Measurements from ENCODE around the gene ACTL7B. TPM values are rescaled to one million over a fixed set of nuclear protein-coding genes. Genes with fewer than 3 reads are reported as not detected.

ACTL7B gene
- total and polyA plus RNA-seq, 2 donors (not counting 1 experiment from before 2014, with no cell fraction given) = 0.07 TPM; not detected in 1

DNA sequence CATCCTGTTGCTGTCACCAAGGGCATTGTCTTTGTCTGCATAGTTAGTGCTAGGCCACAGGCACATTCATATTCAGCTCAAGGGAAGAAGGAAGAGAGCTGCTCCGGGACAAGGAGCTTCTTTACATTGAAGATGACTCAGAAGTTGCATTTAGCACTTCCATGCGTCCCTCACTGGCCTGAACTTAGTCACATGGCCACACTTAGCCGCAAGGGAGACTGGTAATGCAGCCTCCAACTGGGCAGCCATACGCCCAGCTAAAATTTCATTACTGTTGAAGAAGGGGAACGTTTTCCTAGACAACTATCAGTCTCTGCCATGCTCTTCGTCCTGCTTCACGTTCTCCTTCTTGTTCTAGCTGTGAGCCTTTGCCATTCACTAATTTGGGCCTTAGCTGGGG lies 20.0 kb downstream of the ACTL7B start:
- TF ChIP-seq EZH2 (IDR thresholded peaks at IDR 0.05; ENCODE audit: borderline replicate concordance, insufficient read depth, low read depth, low read length, poor library complexity, severe bottlenecking) = no peak
- TF ChIP-seq, protein P1, sequence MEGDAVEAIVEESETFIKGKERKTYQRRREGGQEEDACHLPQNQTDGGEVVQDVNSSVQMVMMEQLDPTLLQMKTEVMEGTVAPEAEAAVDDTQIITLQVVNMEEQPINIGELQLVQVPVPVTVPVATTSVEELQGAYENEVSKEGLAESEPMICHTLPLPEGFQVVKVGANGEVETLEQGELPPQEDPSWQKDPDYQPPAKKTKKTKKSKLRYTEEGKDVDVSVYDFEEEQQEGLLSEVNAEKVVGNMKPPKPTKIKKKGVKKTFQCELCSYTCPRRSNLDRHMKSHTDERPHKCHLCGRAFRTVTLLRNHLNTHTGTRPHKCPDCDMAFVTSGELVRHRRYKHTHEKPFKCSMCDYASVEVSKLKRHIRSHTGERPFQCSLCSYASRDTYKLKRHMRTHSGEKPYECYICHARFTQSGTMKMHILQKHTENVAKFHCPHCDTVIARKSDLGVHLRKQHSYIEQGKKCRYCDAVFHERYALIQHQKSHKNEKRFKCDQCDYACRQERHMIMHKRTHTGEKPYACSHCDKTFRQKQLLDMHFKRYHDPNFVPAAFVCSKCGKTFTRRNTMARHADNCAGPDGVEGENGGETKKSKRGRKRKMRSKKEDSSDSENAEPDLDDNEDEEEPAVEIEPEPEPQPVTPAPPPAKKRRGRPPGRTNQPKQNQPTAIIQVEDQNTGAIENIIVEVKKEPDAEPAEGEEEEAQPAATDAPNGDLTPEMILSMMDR (IDR thresholded peaks at IDR 0.05) = no peak
- Mint-ChIP-seq H3K4me1 (peaks cover 24% of the 10 kb centered on the region), H3K4me3 (no peak overlapping the region), H3K27ac (no peak overlapping the region), H3K27me3 (peaks cover under 1% of the 10 kb centered on the region), H3K9me3 (ENCODE audit: insufficient read depth) (no peaks in the 10 kb centered on the region)
- Histone ChIP-seq H4K20me1 (ENCODE audit: control insufficient read depth, insufficient read depth, low read length, poor library complexity, severe bottlenecking) (no peaks in the 10 kb centered on the region), H3K36me3 (replicated peaks in 1 of 2; ENCODE audit: control extremely low read depth in 1 of 2, control insufficient read depth in 1 of 2, extremely low read depth in 1 of 2, insufficient read depth in 2 of 2, low read length in 1 of 2) (no peaks in the 10 kb centered on the region), H3K79me2 (ENCODE audit: control insufficient read depth, insufficient read depth, low read length) (no peaks in the 10 kb centered on the region), H3K9ac (ENCODE audit: low read length) (peak overlapping the region; percentile 8), H3K27me3 (replicated peaks in 1 of 4; ENCODE audit: control extremely low read depth in 1 of 4, control insufficient read depth in 3 of 4, insufficient read depth in 4 of 4, low read length in 3 of 4) (no peaks in the 10 kb centered on the region), H2AFZ (ENCODE audit: insufficient read depth, low read depth, low read length, poor library complexity, severe bottlenecking) (no peak overlapping the region), H3K4me2 (replicated peaks; ENCODE audit: low read depth, low read length, poor library complexity, severe bottlenecking) (peak overlapping the region; percentile 20), H3K4me1 (ENCODE audit: control insufficient read depth in 2 of 2, insufficient read depth in 2 of 2, low read length in 2 of 2) (peaks cover 21 to 23% of the 10 kb centered on the region in 2 donors), H3K27ac (ENCODE audit: low read length in 2 of 2) (no peak overlapping the region), H3K9me3 (ENCODE audit: control extremely low read depth in 1 of 3, control insufficient read depth in 2 of 3, insufficient read depth in 1 of 3, low read length in 2 of 3) (no peaks in the 10 kb centered on the region), H3K4me3 (ENCODE audit: control extremely low read depth in 1 of 5, extremely low read depth in 1 of 5, insufficient read depth in 1 of 5, low read depth in 2 of 5, low read length in 4 of 5) (no peak overlapping the region)
- intact Hi-C loops (cut with micrococcal nuclease) = no loop called here
- ChIA-PET CTCF (no interaction called here), POLR2A (no interaction called here)
- DNase-seq (no peak), ATAC-seq (ENCODE audit: low read depth) (no peak)
- 94% methylated on average over 5 of the region's 7 CpGs for WGBS (ENCODE audit: insufficient coverage)

DNA sequence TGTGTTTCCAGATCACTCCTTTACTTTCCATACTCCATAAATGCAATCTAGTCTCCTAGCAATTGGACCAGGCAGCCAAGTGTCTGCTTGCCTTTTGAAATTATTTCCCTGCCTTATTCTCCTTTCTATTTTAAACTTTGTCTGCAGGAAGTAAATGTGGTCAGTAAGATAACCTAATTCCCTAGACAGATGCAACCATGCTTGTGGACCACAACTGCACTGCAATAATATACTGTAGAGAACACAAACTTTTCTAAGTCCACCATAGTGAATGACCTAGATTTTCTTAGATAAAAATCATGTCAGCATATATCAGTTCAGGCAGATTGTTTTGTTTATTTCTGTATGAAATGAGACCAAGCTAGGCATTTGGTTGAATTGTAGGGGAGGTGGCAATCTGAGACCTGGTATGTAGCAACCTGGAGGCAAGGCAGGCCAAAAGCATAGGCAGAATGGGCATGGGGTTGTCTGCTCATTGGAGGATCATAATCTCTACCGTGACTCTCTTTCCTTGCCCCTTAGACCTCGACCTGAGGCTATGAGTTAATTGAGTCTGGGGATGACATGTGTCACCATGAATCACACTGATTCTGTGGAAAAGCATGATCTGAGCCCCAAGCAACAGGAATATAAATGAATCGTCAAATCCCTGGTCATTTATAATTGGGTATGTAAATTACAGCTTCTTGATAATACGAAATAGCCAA lies 20.7 kb downstream of the ACTL7B start:
- peak overlapping the region; percentile 8 for H3K9ac ChIP-seq (ENCODE audit: low read length)
- Mint-ChIP-seq H3K4me3 (peak overlapping the region; percentile 40), H3K27me3 (peaks cover 5% of the 10 kb centered on the region), H3K9me3 (ENCODE audit: insufficient read depth) (no peaks in the 10 kb centered on the region), H3K27ac (no peak overlapping the region), H3K4me1 (peaks cover 24% of the 10 kb centered on the region)
- TF ChIP-seq EZH2 (IDR thresholded peaks at IDR 0.05; ENCODE audit: borderline replicate concordance, insufficient read depth, low read depth, low read length, poor library complexity, severe bottlenecking) = no peak
- TF ChIP-seq, protein P1 (IDR thresholded peaks at IDR 0.05) = no peak
- H3K27me3 ChIP-seq (replicated peaks in 1 of 4; ENCODE audit: control extremely low read depth in 1 of 4, control insufficient read depth in 3 of 4, insufficient read depth in 4 of 4, low read length in 3 of 4) = no peaks in the 10 kb centered on the region
- no peaks in the 10 kb centered on the region for H3K9me3 ChIP-seq (ENCODE audit: control extremely low read depth in 1 of 3, control insufficient read depth in 2 of 3, insufficient read depth in 1 of 3, low read length in 2 of 3)
- ChIA-PET POLR2A (no interaction called here), CTCF (no interaction called here)
- H2AFZ ChIP-seq (ENCODE audit: insufficient read depth, low read depth, low read length, poor library complexity, severe bottlenecking) = no peak overlapping the region
- no peak overlapping the region for H3K27ac ChIP-seq (ENCODE audit: low read length in 2 of 2)
- DNase-seq (no peak), ATAC-seq (ENCODE audit: low read depth) (peak; percentile 28)
- H3K79me2 ChIP-seq (ENCODE audit: control insufficient read depth, insufficient read depth, low read length) = no peaks in the 10 kb centered on the region
- intact Hi-C loops (cut with micrococcal nuclease) = no loop called here
- H3K4me2 ChIP-seq (replicated peaks; ENCODE audit: low read depth, low read length, poor library complexity, severe bottlenecking) = peak overlapping the region; percentile 20
- no peaks in the 10 kb centered on the region for H4K20me1 ChIP-seq (ENCODE audit: control insufficient read depth, insufficient read depth, low read length, poor library complexity, severe bottlenecking)
- no CpG with 5 or more reads among the region's 4 CpGs for WGBS (ENCODE audit: insufficient coverage)
- H3K4me3 ChIP-seq (ENCODE audit: control extremely low read depth in 1 of 5, extremely low read depth in 1 of 5, insufficient read depth in 1 of 5, low read depth in 2 of 5, low read length in 4 of 5) = no peak overlapping the region
- no peaks in the 10 kb centered on the region for H3K36me3 ChIP-seq (replicated peaks in 1 of 2; ENCODE audit: control extremely low read depth in 1 of 2, control insufficient read depth in 1 of 2, extremely low read depth in 1 of 2, insufficient read depth in 2 of 2, low read length in 1 of 2)
- H3K4me1 ChIP-seq (ENCODE audit: control insufficient read depth in 2 of 2, insufficient read depth in 2 of 2, low read length in 2 of 2) = peaks cover 21 to 23% of the 10 kb centered on the region in 2 donors

Measured in B cell (primary cell).